ENCODE results near the gene PRSS21.

The PRSS21 gene

DNA sequence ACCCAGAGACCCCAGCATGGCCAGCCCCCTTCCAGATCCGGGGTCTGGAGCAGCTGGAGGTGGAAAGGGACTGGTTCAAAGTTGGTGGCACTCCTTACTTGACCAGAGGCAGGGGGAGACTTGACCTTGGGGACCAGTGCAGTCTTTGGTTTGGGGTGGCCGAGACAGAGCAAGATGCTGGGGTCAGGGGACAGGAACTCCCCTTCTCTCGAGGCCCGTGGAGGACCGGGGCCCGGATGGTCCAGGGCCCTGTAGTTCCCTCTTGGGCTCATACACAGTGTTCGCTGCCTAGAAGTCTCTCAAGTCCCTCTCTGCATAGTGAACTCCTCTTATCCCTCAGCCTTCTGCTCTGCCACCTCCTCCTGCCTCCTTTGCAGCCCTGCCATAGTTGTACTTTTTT is 29.1 kb upstream of the PRSS21 start:
- Histone ChIP-seq H3K36me3 (ENCODE audit: control insufficient read depth, insufficient read depth, low read length) (no peaks in the 10 kb centered on the region), H3K4me3 (ENCODE audit: insufficient read depth, low read depth, low read length, poor library complexity, severe bottlenecking) (no peak overlapping the region), H3K9me3 (ENCODE audit: control insufficient read depth, low read length) (no peaks in the 10 kb centered on the region), H3K27ac (ENCODE audit: insufficient read depth, low read length, poor library complexity, severe bottlenecking) (no peak overlapping the region), H3K27me3 (replicated peaks; ENCODE audit: control insufficient read depth, insufficient read depth, low read length, poor library complexity, severe bottlenecking) (no peaks in the 10 kb centered on the region), H3K4me1 (ENCODE audit: control insufficient read depth, insufficient read depth, low read length, poor library complexity, severe bottlenecking) (peaks cover 18% of the 10 kb centered on the region)
- no peak for DNase-seq

DNA sequence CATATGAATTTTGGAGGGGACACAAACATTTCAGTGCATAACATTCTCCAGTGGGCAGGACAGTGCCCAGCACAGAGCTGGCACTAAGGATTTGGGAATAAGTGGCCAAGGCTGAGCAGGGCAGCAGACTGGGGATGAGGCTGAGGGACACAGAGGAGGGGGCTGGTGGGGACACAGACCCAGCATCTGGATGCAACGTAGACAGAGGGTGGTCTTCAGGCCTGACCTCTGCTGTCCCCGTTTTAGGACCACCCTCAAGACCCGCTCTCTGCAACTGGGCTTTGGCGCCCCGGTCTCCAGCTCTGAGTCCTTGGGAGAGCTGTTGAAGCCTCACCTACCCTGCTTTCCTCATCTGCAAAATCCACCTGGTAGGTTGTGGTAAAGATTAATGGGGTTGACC is 26.4 kb upstream of the PRSS21 start:
- H3K27ac ChIP-seq (ENCODE audit: insufficient read depth, low read length, poor library complexity, severe bottlenecking) = no peak overlapping the region
- H3K36me3 ChIP-seq (ENCODE audit: control insufficient read depth, insufficient read depth, low read length) = no peaks in the 10 kb centered on the region
- H3K27me3 ChIP-seq (replicated peaks; ENCODE audit: control insufficient read depth, insufficient read depth, low read length, poor library complexity, severe bottlenecking) = no peaks in the 10 kb centered on the region
- DNase-seq = no peak
- H3K4me1 ChIP-seq (ENCODE audit: control insufficient read depth, insufficient read depth, low read length, poor library complexity, severe bottlenecking) = peaks cover 8% of the 10 kb centered on the region
- no peaks in the 10 kb centered on the region for H3K9me3 ChIP-seq (ENCODE audit: control insufficient read depth, low read length)
- H3K4me3 ChIP-seq (ENCODE audit: insufficient read depth, low read depth, low read length, poor library complexity, severe bottlenecking) = no peak overlapping the region

- peaks cover 2% of the 10 kb centered on the region for H3K4me1 ChIP-seq (ENCODE audit: control insufficient read depth, insufficient read depth, low read length, poor library complexity, severe bottlenecking)
- no peak overlapping the region for H3K4me3 ChIP-seq (ENCODE audit: insufficient read depth, low read depth, low read length, poor library complexity, severe bottlenecking)
- no peaks in the 10 kb centered on the region for H3K36me3 ChIP-seq (ENCODE audit: control insufficient read depth, insufficient read depth, low read length)
- no peaks in the 10 kb centered on the region for H3K27me3 ChIP-seq (replicated peaks; ENCODE audit: control insufficient read depth, insufficient read depth, low read length, poor library complexity, severe bottlenecking)
- H3K27ac ChIP-seq (ENCODE audit: insufficient read depth, low read length, poor library complexity, severe bottlenecking) = no peak overlapping the region
- no peak for DNase-seq
- no peaks in the 10 kb centered on the region for H3K9me3 ChIP-seq (ENCODE audit: control insufficient read depth, low read length)
Measured at GRCh38 chr16:2791174-2791573, 25.9 kb upstream of the PRSS21 start.

DNA sequence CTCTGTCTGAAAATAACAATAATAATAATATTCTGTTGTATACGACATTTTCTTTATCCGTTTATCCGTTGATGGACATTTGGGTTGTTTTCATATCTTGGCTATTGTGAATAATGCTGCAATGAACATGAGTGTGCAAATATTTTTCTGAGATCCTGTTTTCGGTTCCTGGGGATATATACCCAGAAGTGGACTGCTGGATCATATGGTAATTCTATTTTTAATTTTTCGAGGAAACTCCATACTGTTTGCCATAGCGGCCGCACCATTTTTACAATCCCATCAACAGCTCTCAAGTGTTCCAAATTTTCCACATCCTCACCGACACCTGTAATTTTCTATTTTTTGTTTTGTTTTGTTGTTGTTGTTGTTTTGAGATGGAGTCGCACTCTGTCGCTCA is 24.1 kb upstream of the PRSS21 start:
- Histone ChIP-seq H3K4me3 (ENCODE audit: insufficient read depth, low read depth, low read length, poor library complexity, severe bottlenecking) (no peak overlapping the region), H3K4me1 (ENCODE audit: control insufficient read depth, insufficient read depth, low read length, poor library complexity, severe bottlenecking) (no peaks in the 10 kb centered on the region), H3K27me3 (replicated peaks; ENCODE audit: control insufficient read depth, insufficient read depth, low read length, poor library complexity, severe bottlenecking) (no peaks in the 10 kb centered on the region), H3K9me3 (ENCODE audit: control insufficient read depth, low read length) (no peaks in the 10 kb centered on the region), H3K27ac (ENCODE audit: insufficient read depth, low read length, poor library complexity, severe bottlenecking) (no peak overlapping the region), H3K36me3 (ENCODE audit: control insufficient read depth, insufficient read depth, low read length) (no peaks in the 10 kb centered on the region)
- no peak for DNase-seq

GRCh38 chr16:2795395-2796143 is 21.5 kb upstream of the PRSS21 start:
- no peak overlapping the region for H3K4me3 ChIP-seq (ENCODE audit: insufficient read depth, low read depth, low read length, poor library complexity, severe bottlenecking)
- H3K36me3 ChIP-seq (ENCODE audit: control insufficient read depth, insufficient read depth, low read length) = no peaks in the 10 kb centered on the region
- no peak for DNase-seq
- H3K4me1 ChIP-seq (ENCODE audit: control insufficient read depth, insufficient read depth, low read length, poor library complexity, severe bottlenecking) = no peaks in the 10 kb centered on the region
- no peaks in the 10 kb centered on the region for H3K27me3 ChIP-seq (replicated peaks; ENCODE audit: control insufficient read depth, insufficient read depth, low read length, poor library complexity, severe bottlenecking)
- H3K9me3 ChIP-seq (ENCODE audit: control insufficient read depth, low read length) = no peaks in the 10 kb centered on the region
- H3K27ac ChIP-seq (ENCODE audit: insufficient read depth, low read length, poor library complexity, severe bottlenecking) = no peak overlapping the region

GRCh38 chr16:2798723-2799204 is 18.3 kb upstream of the PRSS21 start:
- H3K27me3 ChIP-seq (replicated peaks; ENCODE audit: control insufficient read depth, insufficient read depth, low read length, poor library complexity, severe bottlenecking) = no peaks in the 10 kb centered on the region
- no peak for DNase-seq
- no peak overlapping the region for H3K27ac ChIP-seq (ENCODE audit: insufficient read depth, low read length, poor library complexity, severe bottlenecking)
- no peaks in the 10 kb centered on the region for H3K36me3 ChIP-seq (ENCODE audit: control insufficient read depth, insufficient read depth, low read length)
- peaks cover 1% of the 10 kb centered on the region for H3K9me3 ChIP-seq (ENCODE audit: control insufficient read depth, low read length)
- no peak overlapping the region for H3K4me3 ChIP-seq (ENCODE audit: insufficient read depth, low read depth, low read length, poor library complexity, severe bottlenecking)
- no peaks in the 10 kb centered on the region for H3K4me1 ChIP-seq (ENCODE audit: control insufficient read depth, insufficient read depth, low read length, poor library complexity, severe bottlenecking)

- Histone ChIP-seq H3K27me3 (replicated peaks; ENCODE audit: control insufficient read depth, insufficient read depth, low read length, poor library complexity, severe bottlenecking) (no peaks in the 10 kb centered on the region), H3K4me1 (ENCODE audit: control insufficient read depth, insufficient read depth, low read length, poor library complexity, severe bottlenecking) (no peaks in the 10 kb centered on the region), H3K27ac (ENCODE audit: insufficient read depth, low read length, poor library complexity, severe bottlenecking) (no peak overlapping the region), H3K4me3 (ENCODE audit: insufficient read depth, low read depth, low read length, poor library complexity, severe bottlenecking) (no peak overlapping the region), H3K9me3 (ENCODE audit: control insufficient read depth, low read length) (peaks cover 7% of the 10 kb centered on the region), H3K36me3 (ENCODE audit: control insufficient read depth, insufficient read depth, low read length) (no peaks in the 10 kb centered on the region)
- DNase-seq = no peak
Measured at GRCh38 chr16:2799205-2799858, 17.7 kb upstream of the PRSS21 start.

DNA sequence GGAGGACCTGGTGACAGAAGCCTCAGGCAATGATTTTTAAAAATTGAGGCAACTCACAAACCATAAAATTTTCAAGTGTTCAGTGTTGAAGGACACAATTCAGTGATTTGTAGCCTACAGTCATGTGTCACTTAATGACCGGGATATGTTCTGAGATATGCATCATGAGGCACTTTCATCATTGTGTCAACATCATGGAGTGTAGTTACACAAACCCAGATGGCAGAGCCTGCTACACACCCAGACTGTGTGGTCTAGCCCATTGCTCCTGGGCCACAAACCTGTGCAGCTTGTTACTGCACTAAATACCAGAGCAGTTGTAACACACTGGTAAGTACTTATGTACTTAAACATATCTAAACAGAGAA is 17.2 kb upstream of the PRSS21 start:
- Histone ChIP-seq H3K36me3 (ENCODE audit: control insufficient read depth, insufficient read depth, low read length) (no peaks in the 10 kb centered on the region), H3K27me3 (replicated peaks; ENCODE audit: control insufficient read depth, insufficient read depth, low read length, poor library complexity, severe bottlenecking) (no peaks in the 10 kb centered on the region), H3K9me3 (ENCODE audit: control insufficient read depth, low read length) (peaks cover 9% of the 10 kb centered on the region), H3K4me3 (ENCODE audit: insufficient read depth, low read depth, low read length, poor library complexity, severe bottlenecking) (no peak overlapping the region), H3K4me1 (ENCODE audit: control insufficient read depth, insufficient read depth, low read length, poor library complexity, severe bottlenecking) (no peaks in the 10 kb centered on the region), H3K27ac (ENCODE audit: insufficient read depth, low read length, poor library complexity, severe bottlenecking) (no peak overlapping the region)
- DNase-seq = no peak

GRCh38 chr16:2803545-2804195 is 13.4 kb upstream of the PRSS21 start:
- Histone ChIP-seq H3K4me3 (ENCODE audit: insufficient read depth, low read depth, low read length, poor library complexity, severe bottlenecking) (no peak overlapping the region), H3K27me3 (replicated peaks; ENCODE audit: control insufficient read depth, insufficient read depth, low read length, poor library complexity, severe bottlenecking) (no peaks in the 10 kb centered on the region), H3K4me1 (ENCODE audit: control insufficient read depth, insufficient read depth, low read length, poor library complexity, severe bottlenecking) (no peaks in the 10 kb centered on the region), H3K27ac (ENCODE audit: insufficient read depth, low read length, poor library complexity, severe bottlenecking) (no peak overlapping the region), H3K36me3 (ENCODE audit: control insufficient read depth, insufficient read depth, low read length) (no peaks in the 10 kb centered on the region), H3K9me3 (ENCODE audit: control insufficient read depth, low read length) (peaks cover 9% of the 10 kb centered on the region)
- no peak for DNase-seq

- Histone ChIP-seq H3K27ac (ENCODE audit: insufficient read depth, low read length, poor library complexity, severe bottlenecking) (no peak overlapping the region), H3K4me3 (ENCODE audit: insufficient read depth, low read depth, low read length, poor library complexity, severe bottlenecking) (no peak overlapping the region), H3K9me3 (ENCODE audit: control insufficient read depth, low read length) (peaks cover 9% of the 10 kb centered on the region), H3K4me1 (ENCODE audit: control insufficient read depth, insufficient read depth, low read length, poor library complexity, severe bottlenecking) (no peaks in the 10 kb centered on the region), H3K27me3 (replicated peaks; ENCODE audit: control insufficient read depth, insufficient read depth, low read length, poor library complexity, severe bottlenecking) (no peaks in the 10 kb centered on the region), H3K36me3 (ENCODE audit: control insufficient read depth, insufficient read depth, low read length) (no peaks in the 10 kb centered on the region)
- DNase-seq = no peak
Measured at GRCh38 chr16:2804728-2805127, 12.3 kb upstream of the PRSS21 start.
